CD4-positive, alpha-beta T cell (primary cell): Measurements from ENCODE around the gene DYNLL2. TPM values are rescaled to one million over a fixed set of nuclear protein-coding genes. Genes with fewer than 3 reads are reported as not detected.

ENCODE experiments used
- ATAC-seq: fragments of 200-7000 bp; cut with Tn5 transposase; one replicate; pipeline ENCODE4 v1.10.0; 2022; ENCODE audit warnings: mild to moderate bottlenecking; ENCODE audit not compliant: poor library complexity
- CTCF ChIA-PET: fragments of 350-600 bp; sonication (Branson Sonifier 250); formaldehyde crosslinking; loops from one replicate; lab custom pipeline; 2021; ENCODE audit warnings: antibody characterized with exemption, inconsistent platforms; lab: Charles Lee
- POLR2A ChIA-PET: fragments of 350-600 bp; sonication (Branson Sonifier 250); formaldehyde crosslinking; loops from one replicate; lab custom pipeline; 2021; ENCODE audit warnings: antibody characterized with exemption, inconsistent platforms; lab: Charles Lee
- DNase-seq, 14 experiments: peaks; one replicate each; pipeline ENCODE4 v3.0.0-alpha.2; 2013 to 2020; ENCODE audit warnings: mixed read lengths in 2 of 14
- H3K27ac ChIP-seq, 2 donors: one replicate each; pipeline versions ENCODE4 v1.5.1 to v1.7.0; 2013; ENCODE audit warnings: low read length in 2 of 2, low read depth in 1 of 2, mild to moderate bottlenecking in 1 of 2
- H3K27me3 ChIP-seq, 2 experiments: 1 replicate in 1 of 2; 2 replicates in 1 of 2; pipeline versions ENCODE4 v1.6.1 to v1.7.0; 2013; ENCODE audit warnings: low read length in 2 of 2, control low read depth in 1 of 2, mild to moderate bottlenecking in 1 of 2, moderate library complexity in 1 of 2; ENCODE audit not compliant: insufficient read depth in 2 of 2, control insufficient read depth in 1 of 2
- H3K36me3 ChIP-seq: one replicate; pipeline ENCODE4 v1.6.1; 2013; ENCODE audit warnings: low read length, control low read depth; ENCODE audit not compliant: insufficient read depth
- H3K4me1 ChIP-seq: one replicate; pipeline ENCODE4 v1.6.1; 2013; ENCODE audit warnings: low read length, control low read depth; ENCODE audit not compliant: insufficient read depth
- H3K4me3 ChIP-seq: one replicate; pipeline ENCODE4 v1.5.1; 2013; ENCODE audit warnings: mild to moderate bottlenecking, low read length, moderate library complexity
- H3K9me3 ChIP-seq, 2 experiments: 1 replicate in 1 of 2; 2 replicates in 1 of 2; pipeline versions ENCODE4 v1.6.1 to v1.7.0; 2013; ENCODE audit warnings: low read length in 2 of 2, mild to moderate bottlenecking in 2 of 2, control low read depth in 1 of 2, moderate library complexity in 1 of 2; ENCODE audit not compliant: control insufficient read depth in 1 of 2, insufficient read depth in 1 of 2
- H3K27ac Mint-ChIP-seq: one replicate; pipeline ENCODE4 v1.8.0; 2020; ENCODE audit warnings: mixed read lengths
- H3K27me3 Mint-ChIP-seq: one replicate; pipeline ENCODE4 v1.8.0; 2021; ENCODE audit warnings: mixed read lengths
- H3K36me3 Mint-ChIP-seq: one replicate; pipeline ENCODE4 v1.8.0; 2021; ENCODE audit warnings: low read depth, mixed read lengths
- H3K4me1 Mint-ChIP-seq: one replicate; pipeline ENCODE4 v1.8.0; 2021; ENCODE audit warnings: low read depth, mixed read lengths
- H3K4me3 Mint-ChIP-seq: one replicate; pipeline ENCODE4 v1.8.0; 2020; ENCODE audit warnings: mild to moderate bottlenecking, mixed read lengths
- H3K9me3 Mint-ChIP-seq: one replicate; pipeline ENCODE4 v1.8.0; 2020; ENCODE audit warnings: mixed read lengths
- intact Hi-C, 2 experiments: fragments of 100-400 bp; cut with DNase I in 1 of 2; cut with micrococcal nuclease in 1 of 2; formaldehyde crosslinking; loops; one replicate each; pipeline versions ENCODE4 v1.15.1 to v1.9.0; 2023 to 2025; cut with DNase I, micrococcal nuclease
- total RNA-seq, 174 experiments: library from RNA in 2 of 174; stranded (reverse) in 2 of 174; gene quantifications; one replicate each; pipeline ENCODE4 v1.2.3 and lab custom pipeline; 2021 to 2026
- TF ChIP-seq, protein P1 (sequence below): fragments of 200-600 bp; IDR thresholded peaks from one replicate; pipeline ENCODE4 v1.8.0; 2022; ENCODE audit warnings: antibody characterized with exemption, mild to moderate bottlenecking

DYNLL2 gene
- total RNA-seq, 2 experiments from 2014 or later, result 30.9 to 32.2 TPM

DNA sequence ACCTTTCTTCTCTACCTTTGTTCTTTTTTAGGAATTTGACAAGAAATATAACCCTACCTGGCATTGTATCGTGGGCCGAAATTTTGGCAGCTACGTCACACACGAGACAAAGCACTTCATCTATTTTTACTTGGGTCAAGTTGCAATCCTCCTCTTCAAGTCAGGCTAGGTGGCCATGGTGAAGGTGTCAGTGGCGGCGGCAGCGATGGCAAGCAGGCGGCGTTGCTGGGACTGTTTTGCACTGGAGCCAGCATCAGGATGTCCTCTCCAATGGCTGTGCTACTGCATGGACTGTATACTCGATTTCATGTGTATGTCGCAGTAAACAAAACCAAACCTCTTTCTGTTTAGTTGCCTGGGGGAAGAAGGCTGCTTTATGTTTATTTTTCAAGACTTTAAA is 5.9 kb downstream of the DYNLL2 start:
- H3K27me3 ChIP-seq, result no peaks in the 10 kb centered on the region
- Mint-ChIP-seq H3K36me3 (peaks cover 96% of the 10 kb centered on the region), H3K27ac (peak overlapping the region; percentile 62), H3K4me3 (no peak overlapping the region), H3K4me1 (peaks cover 61% of the 10 kb centered on the region), H3K9me3 (no peaks in the 10 kb centered on the region), H3K27me3 (no peaks in the 10 kb centered on the region)
- no peak for ATAC-seq
- POLR2A ChIA-PET, result interaction anchor here (1.3 kb wide), 1 partner anchor 82 kb away, joined by 6 read pairs; the partner anchor contains the start of gene SRSF1
- CTCF ChIA-PET, result no interaction called here
- intact Hi-C loops, result loop anchor here in 1 of 2 experiments (1.0 kb wide), 1 partner anchor 21 kb away; no protein-coding TSS in a partner anchor
- no peak overlapping the region for H3K4me3 ChIP-seq
- H3K36me3 ChIP-seq, result peaks cover 88% of the 10 kb centered on the region
- no peak for DNase-seq
- H3K27ac ChIP-seq, result no peak overlapping the region
- TF ChIP-seq, protein P1, sequence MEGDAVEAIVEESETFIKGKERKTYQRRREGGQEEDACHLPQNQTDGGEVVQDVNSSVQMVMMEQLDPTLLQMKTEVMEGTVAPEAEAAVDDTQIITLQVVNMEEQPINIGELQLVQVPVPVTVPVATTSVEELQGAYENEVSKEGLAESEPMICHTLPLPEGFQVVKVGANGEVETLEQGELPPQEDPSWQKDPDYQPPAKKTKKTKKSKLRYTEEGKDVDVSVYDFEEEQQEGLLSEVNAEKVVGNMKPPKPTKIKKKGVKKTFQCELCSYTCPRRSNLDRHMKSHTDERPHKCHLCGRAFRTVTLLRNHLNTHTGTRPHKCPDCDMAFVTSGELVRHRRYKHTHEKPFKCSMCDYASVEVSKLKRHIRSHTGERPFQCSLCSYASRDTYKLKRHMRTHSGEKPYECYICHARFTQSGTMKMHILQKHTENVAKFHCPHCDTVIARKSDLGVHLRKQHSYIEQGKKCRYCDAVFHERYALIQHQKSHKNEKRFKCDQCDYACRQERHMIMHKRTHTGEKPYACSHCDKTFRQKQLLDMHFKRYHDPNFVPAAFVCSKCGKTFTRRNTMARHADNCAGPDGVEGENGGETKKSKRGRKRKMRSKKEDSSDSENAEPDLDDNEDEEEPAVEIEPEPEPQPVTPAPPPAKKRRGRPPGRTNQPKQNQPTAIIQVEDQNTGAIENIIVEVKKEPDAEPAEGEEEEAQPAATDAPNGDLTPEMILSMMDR, result no peak
- no peaks in the 10 kb centered on the region for H3K9me3 ChIP-seq
- peaks cover 48% of the 10 kb centered on the region for H3K4me1 ChIP-seq

DNA sequence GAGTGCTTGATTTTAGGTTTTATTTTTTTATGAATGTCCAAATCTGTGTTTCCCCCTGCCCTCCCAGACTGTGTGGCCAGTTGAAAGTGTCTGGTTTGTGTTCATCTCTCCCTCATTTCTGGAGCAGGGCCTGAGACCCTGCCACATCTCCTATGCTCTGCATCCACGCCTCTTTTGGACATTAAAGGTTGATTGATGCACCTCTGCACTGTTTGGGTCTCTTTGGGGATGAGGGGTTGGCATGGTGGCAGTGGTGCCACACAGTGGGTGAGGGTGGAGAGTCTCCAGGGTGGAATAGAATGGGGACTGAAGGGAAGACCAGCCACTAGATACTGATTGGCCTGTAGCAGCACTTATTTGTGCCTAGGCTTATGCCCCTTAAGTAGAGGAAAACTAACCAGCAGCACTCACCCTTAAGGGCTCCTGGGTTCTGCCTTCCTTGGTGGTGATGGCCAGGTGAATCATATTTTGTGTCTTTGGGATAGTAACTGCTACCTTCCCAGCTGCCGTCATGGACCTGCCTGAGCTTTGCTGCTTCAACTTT is 7.9 kb downstream of the DYNLL2 start:
- no peak for ATAC-seq

DNA sequence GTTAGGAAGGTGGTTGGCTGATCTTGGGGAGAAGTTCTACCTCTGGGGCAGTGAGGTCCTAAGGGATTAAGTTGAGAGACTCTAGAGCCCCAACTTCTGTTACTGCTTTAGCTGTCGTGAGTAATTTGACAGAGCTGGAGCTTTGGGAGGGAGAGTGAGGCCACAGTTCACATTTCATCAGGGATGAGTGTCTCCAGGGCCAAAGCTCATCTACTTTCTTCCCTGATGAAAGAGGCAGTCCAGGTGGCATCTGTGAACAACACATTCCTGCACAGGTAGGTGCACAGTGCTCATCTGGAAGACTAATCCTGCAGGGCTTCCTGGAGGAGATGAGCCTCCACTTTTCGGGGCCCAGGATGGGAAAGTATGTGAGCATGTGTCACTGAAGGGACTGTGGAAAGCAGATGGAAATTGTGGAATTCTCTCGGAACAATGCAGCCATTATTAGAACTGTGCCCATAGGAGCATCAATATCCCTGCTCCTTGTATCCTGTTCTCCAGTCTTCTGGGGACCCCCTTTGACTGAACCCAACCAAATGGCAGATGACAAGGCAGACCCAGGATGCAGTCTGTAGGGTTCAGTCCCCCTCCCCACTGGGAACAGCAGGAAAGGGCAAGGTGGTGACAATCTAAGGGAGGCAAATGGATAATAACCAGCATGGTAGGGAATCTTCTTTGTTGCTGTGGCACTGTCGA is 9.0 kb downstream of the DYNLL2 start:
- ATAC-seq (no peak), DNase-seq (no peak)
- Mint-ChIP-seq H3K27ac (peak overlapping the region; percentile 6), H3K27me3 (no peaks in the 10 kb centered on the region), H3K9me3 (no peaks in the 10 kb centered on the region), H3K36me3 (peaks cover 75% of the 10 kb centered on the region), H3K4me1 (peaks cover 32% of the 10 kb centered on the region), H3K4me3 (no peak overlapping the region)
- peaks cover 21% of the 10 kb centered on the region for H3K4me1 ChIP-seq
- intact Hi-C loops, result no loop called here
- H3K4me3 ChIP-seq, result no peak overlapping the region
- no peaks in the 10 kb centered on the region for H3K27me3 ChIP-seq
- CTCF ChIA-PET, result no interaction called here
- TF ChIP-seq, protein P1, result no peak
- peaks cover 67% of the 10 kb centered on the region for H3K36me3 ChIP-seq
- no peak overlapping the region for H3K27ac ChIP-seq
- POLR2A ChIA-PET, result interaction anchor here (0.6 kb wide), 1 partner anchor 127 kb away, joined by 3 read pairs; the partner anchor contains the start of gene MKS1
- no peaks in the 10 kb centered on the region for H3K9me3 ChIP-seq

More for the DNA sequence above, 7.9 kb downstream of the DYNLL2 start:
- TF ChIP-seq, protein P1, result no peak
- ChIA-PET CTCF (no interaction called here), POLR2A (no interaction called here)
- no peak for DNase-seq
- H3K4me1 Mint-ChIP-seq, result peaks cover 43% of the 10 kb centered on the region
- no peaks in the 10 kb centered on the region for H3K9me3 ChIP-seq
- H3K27ac ChIP-seq, result no peak overlapping the region
- peaks cover 76% of the 10 kb centered on the region for H3K36me3 ChIP-seq
- H3K4me1 ChIP-seq, result peaks cover 30% of the 10 kb centered on the region
- peak overlapping the region; percentile 17 for H3K4me3 Mint-ChIP-seq
- no peaks in the 10 kb centered on the region for H3K27me3 Mint-ChIP-seq
- no peak overlapping the region for H3K4me3 ChIP-seq
- no peaks in the 10 kb centered on the region for H3K9me3 Mint-ChIP-seq
- intact Hi-C loops, result no loop called here
- peaks cover 87% of the 10 kb centered on the region for H3K36me3 Mint-ChIP-seq
- H3K27ac Mint-ChIP-seq, result no peak overlapping the region
- no peaks in the 10 kb centered on the region for H3K27me3 ChIP-seq
